Endothelial cell of umbilical vein (primary cell): Measurements from ENCODE around the gene RMND5A. TPM values are rescaled to one million over a fixed set of nuclear protein-coding genes. Genes with fewer than 3 reads are reported as not detected.

Source experiments
- BruUV-seq: library from RNA; stranded (reverse); fragments of 400-500 nt; replicated peaks from 2 replicates; lab custom pipeline; 2021; lab: Mats Ljungman, UMichigan
- CTCF ChIA-PET: fragments of 300-600, 350-600 bp; sonication (Branson Sonifier 250); formaldehyde crosslinking; loops from one replicate; lab custom pipeline; 2021; ENCODE audit warnings: antibody characterized with exemption, inconsistent platforms; lab: Charles Lee
- POLR2A ChIA-PET: fragments of 300-600, 350-600 bp; sonication (Branson Sonifier 250); formaldehyde crosslinking; loops from one replicate; lab custom pipeline; 2021; ENCODE audit warnings: antibody characterized with exemption, inconsistent platforms; lab: Charles Lee
- DNase-seq: peaks from one replicate; pipeline ENCODE4 v3.0.0-alpha.2; 2011; ENCODE audit warnings: low read depth, low spot score
- FAIRE-seq: peaks from 2 replicates; lab custom pipeline; 2011; peaks lifted over from hg19 to GRCh38; lab: Jason Lieb, UNC
- H2AFZ ChIP-seq: 2 replicates; pipeline ENCODE4 v1.6.0; 2012; ENCODE audit warnings: low read depth, low read length, control low read depth, inconsistent platforms
- H3K27ac ChIP-seq: 2 replicates; pipeline ENCODE4 v1.5.1; 2011; ENCODE audit warnings: low read depth, mild to moderate bottlenecking, control low read depth, low read length, moderate library complexity; ENCODE audit not compliant: insufficient read depth
- H3K27me3 ChIP-seq, 2 experiments: 2 replicates each; pipeline versions ENCODE4 v1.6.0 to v1.6.1; 2011; ENCODE audit warnings: low read length in 2 of 2, mixed read lengths in 1 of 2; ENCODE audit not compliant: control insufficient read depth in 2 of 2, insufficient read depth in 2 of 2
- H3K36me3 ChIP-seq, 2 experiments: 2 replicates in 1 of 2; 3 replicates in 1 of 2; pipeline ENCODE4 v1.5.1; 2011; ENCODE audit warnings: low read length in 2 of 2, mild to moderate bottlenecking in 1 of 2, moderate library complexity in 1 of 2; ENCODE audit not compliant: control insufficient read depth in 2 of 2, insufficient read depth in 2 of 2; ENCODE audit errors: extremely low read depth in 1 of 2
- H3K4me1 ChIP-seq: 3 replicates; pipeline ENCODE4 v1.5.1; 2011; ENCODE audit warnings: mild to moderate bottlenecking, low read length; ENCODE audit not compliant: control insufficient read depth, insufficient read depth; ENCODE audit errors: extremely low read depth
- H3K4me2 ChIP-seq: 2 replicates; pipeline ENCODE4 v1.6.1; 2011; ENCODE audit warnings: low read length, control low read depth, mixed read lengths; ENCODE audit not compliant: insufficient read depth
- H3K4me3 ChIP-seq, 3 experiments: fragments of 200-600 bp in 1 of 3; sonication (generic), shearing (Covaris generic) in 1 of 3; replicated peaks in 1 of 3; 2 replicates each; pipeline ENCODE4 v1.5.1; 2011 to 2016; ENCODE audit warnings: control low read depth in 3 of 3, low read length in 3 of 3, mild to moderate bottlenecking in 2 of 3, inconsistent platforms in 1 of 3, low read depth in 1 of 3, moderate library complexity in 1 of 3; ENCODE audit not compliant: insufficient read depth in 1 of 3
- H3K79me2 ChIP-seq: 2 replicates; pipeline ENCODE4 v1.6.0; 2012; ENCODE audit warnings: low read length, inconsistent platforms; ENCODE audit not compliant: control insufficient read depth, insufficient read depth
- H3K9ac ChIP-seq: replicated peaks from 2 replicates; pipeline ENCODE3; 2011; ENCODE audit warnings: low read length, control low read depth; ENCODE audit not compliant: insufficient read depth; ENCODE audit errors: extremely low read depth
- H3K9me1 ChIP-seq: replicated peaks from 3 replicates; pipeline ENCODE4 v1.6.0; 2011; ENCODE audit warnings: mild to moderate bottlenecking, low read length; ENCODE audit not compliant: control insufficient read depth, insufficient read depth; ENCODE audit errors: extremely low read depth
- H3K9me3 ChIP-seq: replicated peaks from 2 replicates; pipeline ENCODE4 v1.5.1; 2012; ENCODE audit warnings: low read length, inconsistent platforms; ENCODE audit not compliant: control insufficient read depth, insufficient read depth
- H4K20me1 ChIP-seq: replicated peaks from 2 replicates; pipeline ENCODE3; 2011; ENCODE audit warnings: mild to moderate bottlenecking, low read length; ENCODE audit not compliant: control insufficient read depth, insufficient read depth; ENCODE audit errors: extremely low read depth
- EZH2 ChIP-seq: IDR thresholded peaks from 2 replicates; pipeline ENCODE4 v1.6.1; 2012; ENCODE audit warnings: borderline replicate concordance, low read depth, mild to moderate bottlenecking, moderate library complexity, low read length, inconsistent platforms; ENCODE audit not compliant: severe bottlenecking
- FOS ChIP-seq: IDR thresholded peaks from 2 replicates; pipeline ENCODE4 v1.6.1; 2011; ENCODE audit warnings: mild to moderate bottlenecking, low read length, moderate library complexity, borderline replicate concordance; ENCODE audit not compliant: insufficient read depth
- GATA2 ChIP-seq: IDR thresholded peaks from 2 replicates; pipeline ENCODE4 v1.7.0; 2011; ENCODE audit warnings: low read depth, mild to moderate bottlenecking, moderate library complexity, mixed read lengths, low read length; ENCODE audit not compliant: insufficient read length, insufficient read depth
- JUN ChIP-seq: IDR thresholded peaks from 2 replicates; pipeline ENCODE4 v1.6.1; 2011; ENCODE audit warnings: borderline replicate concordance, low read depth; ENCODE audit not compliant: insufficient read length, insufficient read depth
- MYC ChIP-seq: IDR thresholded peaks from one replicate; pipeline ENCODE4 v1.6.1; 2011; ENCODE audit warnings: mild to moderate bottlenecking, low read depth, low read length
- POLR2A ChIP-seq: IDR thresholded peaks from 2 replicates; pipeline ENCODE4 v1.6.1; 2012; ENCODE audit warnings: low read depth, mild to moderate bottlenecking, control low read depth, low read length
- POLR2AphosphoS5 ChIP-seq: IDR thresholded peaks from 2 replicates; pipeline ENCODE4 v1.6.1; 2012; ENCODE audit warnings: low read depth, mild to moderate bottlenecking, control low read depth, low read length, moderate library complexity; ENCODE audit not compliant: insufficient read depth
- dilution Hi-C: fragments of 300-500 bp; cut with MboI; formaldehyde crosslinking; loops from one replicate; pipeline ENCODE4 v1.15.0; 2019; ENCODE audit warnings: low sequenced_read_pairs; ENCODE audit not compliant: extremely low pct_ligation_motif_present
- intact Hi-C: fragments of 100-400 bp; cut with micrococcal nuclease; formaldehyde crosslinking; loops from one replicate; pipeline ENCODE4 v1.10.0; 2022
- polyA plus RNA-seq, 4 experiments: library from polyadenylated mRNA; depleted of rRNA in 3 of 4; stranded (reverse) in 3 of 4; unstranded in 1 of 4; fragments of >200 nt; gene quantifications; 2 replicates each; pipeline versions ENCODE4 v1.2.1 to v1.2.3, GENCODE V29; 2011 to 2012; ENCODE audit warnings: missing spikeins in 1 of 4
- total RNA-seq: library from RNA; stranded (reverse); gene quantifications from 2 replicates; pipeline ENCODE4 v1.2.3, GENCODE V29; 2021
- TF ChIP-seq, protein P1 (sequence below), 2 donors: IDR thresholded peaks; 1 replicate in 1 of 2; 2 replicates in 1 of 2; pipeline ENCODE4 v1.5.1; 2011; ENCODE audit warnings: low read length in 2 of 2, mild to moderate bottlenecking in 2 of 2, moderate library complexity in 2 of 2, control low read depth in 1 of 2, inconsistent platforms in 1 of 2, low read depth in 1 of 2; ENCODE audit not compliant: insufficient read depth in 1 of 2; ENCODE audit errors: extremely low read depth in 1 of 2
- TF ChIP-seq, protein P2 (sequence below): IDR thresholded peaks from 2 replicates; pipeline ENCODE4 v1.6.1; 2011; ENCODE audit not compliant: insufficient read depth, insufficient read length

Gene RMND5A
- total and polyA plus RNA-seq, 2 donors (not counting 3 experiments of a cell fraction or from before 2014, with no cell fraction given): 10.8 to 21.5 TPM

DNA sequence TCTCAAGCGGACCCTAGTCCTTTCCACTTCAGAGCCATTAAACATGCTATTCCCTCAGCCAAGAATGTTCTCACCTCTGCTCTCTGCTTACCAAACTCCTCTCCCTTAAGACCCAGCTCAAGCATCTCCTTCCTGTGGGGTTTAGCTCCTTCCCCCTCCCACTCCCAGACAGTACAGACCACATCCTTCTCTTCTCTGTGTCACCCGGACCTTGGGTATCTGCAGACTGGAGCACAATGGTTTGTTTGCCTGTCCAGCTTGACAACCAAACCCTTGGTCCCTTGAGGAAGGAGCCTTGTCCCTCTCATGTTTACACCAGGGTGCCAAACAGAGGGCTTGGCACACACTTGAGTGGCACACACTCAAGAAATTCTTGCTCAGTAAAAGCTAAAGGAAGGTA, 74.8 kb downstream of the RMND5A start:
- Histone ChIP-seq H3K4me2 (no peak overlapping the region), H3K4me3 (no peak overlapping the region), H3K27ac (no peak overlapping the region), H3K9me1 (no peaks in the 10 kb centered on the region), H3K36me3 (no peaks in the 10 kb centered on the region), H3K9ac (no peak overlapping the region), H3K27me3 (peaks cover 26 to 41% of the 10 kb centered on the region in 2 experiments), H3K9me3 (peaks cover 3% of the 10 kb centered on the region), H4K20me1 (no peaks in the 10 kb centered on the region), H3K79me2 (no peaks in the 10 kb centered on the region), H3K4me1 (no peaks in the 10 kb centered on the region), H2AFZ (no peak overlapping the region)
- intact Hi-C loops (no loop called here), dilution Hi-C loops (no loop called here)
- FAIRE-seq (no peak), DNase-seq (no peak)
- ChIA-PET CTCF (no interaction called here), POLR2A (no interaction called here)
- TF ChIP-seq, protein P1, sequence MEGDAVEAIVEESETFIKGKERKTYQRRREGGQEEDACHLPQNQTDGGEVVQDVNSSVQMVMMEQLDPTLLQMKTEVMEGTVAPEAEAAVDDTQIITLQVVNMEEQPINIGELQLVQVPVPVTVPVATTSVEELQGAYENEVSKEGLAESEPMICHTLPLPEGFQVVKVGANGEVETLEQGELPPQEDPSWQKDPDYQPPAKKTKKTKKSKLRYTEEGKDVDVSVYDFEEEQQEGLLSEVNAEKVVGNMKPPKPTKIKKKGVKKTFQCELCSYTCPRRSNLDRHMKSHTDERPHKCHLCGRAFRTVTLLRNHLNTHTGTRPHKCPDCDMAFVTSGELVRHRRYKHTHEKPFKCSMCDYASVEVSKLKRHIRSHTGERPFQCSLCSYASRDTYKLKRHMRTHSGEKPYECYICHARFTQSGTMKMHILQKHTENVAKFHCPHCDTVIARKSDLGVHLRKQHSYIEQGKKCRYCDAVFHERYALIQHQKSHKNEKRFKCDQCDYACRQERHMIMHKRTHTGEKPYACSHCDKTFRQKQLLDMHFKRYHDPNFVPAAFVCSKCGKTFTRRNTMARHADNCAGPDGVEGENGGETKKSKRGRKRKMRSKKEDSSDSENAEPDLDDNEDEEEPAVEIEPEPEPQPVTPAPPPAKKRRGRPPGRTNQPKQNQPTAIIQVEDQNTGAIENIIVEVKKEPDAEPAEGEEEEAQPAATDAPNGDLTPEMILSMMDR (IDR thresholded peaks at IDR 0.05; ENCODE audit: extremely low read depth in 1 of 2, insufficient read depth in 1 of 2, low read depth in 1 of 2, low read length in 2 of 2): no peak
- TF ChIP-seq FOS (no peak), JUN (no peak), MYC (no peak), GATA2 (no peak), EZH2 (no peak), POLR2AphosphoS5 (no peak), POLR2A (no peak)
- TF ChIP-seq, protein P2, sequence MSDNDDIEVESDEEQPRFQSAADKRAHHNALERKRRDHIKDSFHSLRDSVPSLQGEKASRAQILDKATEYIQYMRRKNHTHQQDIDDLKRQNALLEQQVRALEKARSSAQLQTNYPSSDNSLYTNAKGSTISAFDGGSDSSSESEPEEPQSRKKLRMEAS: no peak
- no TSS peak for BruUV-seq
